GM11168 (cell line): Measurements from ENCODE around the gene HES3.
"Not testable (repeated sequence)": the region's sequence is repeated elsewhere in the genome, so short reads cannot be mapped to it uniquely, and the experiment has no call there.

Source experiments
- in situ Hi-C: fragments of 300-500 bp; cut with MboI; formaldehyde crosslinking; loops from one replicate; pipeline ENCODE4 v1.12.0; 2022; ENCODE audit warnings: low sequenced_read_pairs; ENCODE audit not compliant: unreplicated experiment

HES3 gene

GRCh38 chr1:6218375-6219164, 25.4 kb upstream of the HES3 start:
- in situ Hi-C loops = no loop called here

- in situ Hi-C loops = not testable (repeated sequence)
These were observed 24.3 kb upstream of the HES3 start for GRCh38 chr1:6219641-6220040.

GRCh38 chr1:6220236-6220635, 23.7 kb upstream of the HES3 start:
- in situ Hi-C loops = no loop called here

- in situ Hi-C loops = no loop called here
These were observed 22.7 kb upstream of the HES3 start for GRCh38 chr1:6221210-6221784.

- in situ Hi-C loops = no loop called here
These were observed 21.3 kb upstream of the HES3 start for GRCh38 chr1:6222636-6223035.

GRCh38 chr1:6223617-6224016, 20.4 kb upstream of the HES3 start:
- in situ Hi-C loops = no loop called here

- in situ Hi-C loops = no loop called here
These were observed 19.3 kb upstream of the HES3 start for GRCh38 chr1:6224718-6225117.

- in situ Hi-C loops = no loop called here
These were observed 18.3 kb upstream of the HES3 start for GRCh38 chr1:6225651-6226050.

GRCh38 chr1:6233376-6233775, 10.6 kb upstream of the HES3 start:
- in situ Hi-C loops = no loop called here

- in situ Hi-C loops = no loop called here
These were observed 9.3 kb upstream of the HES3 start for GRCh38 chr1:6234502-6235295.

- in situ Hi-C loops = no loop called here
These were observed 8.7 kb upstream of the HES3 start for GRCh38 chr1:6235296-6235677.

- in situ Hi-C loops = no loop called here
These were observed 6.9 kb upstream of the HES3 start for GRCh38 chr1:6237093-6237492.

GRCh38 chr1:6239213-6239752, 4.7 kb upstream of the HES3 start:
- in situ Hi-C loops = no loop called here

GRCh38 chr1:6239950-6240768, 3.8 kb upstream of the HES3 start:
- in situ Hi-C loops = no loop called here

GRCh38 chr1:6241107-6241886, 2.7 kb upstream of the HES3 start:
- in situ Hi-C loops = no loop called here

GRCh38 chr1:6241887-6242740, 1.9 kb upstream of the HES3 start:
- in situ Hi-C loops = no loop called here

GRCh38 chr1:6243053-6243834, 735 bp upstream of the HES3 start:
- in situ Hi-C loops = no loop called here
